Measurements from ENCODE around the gene SPON1.

SPON1 gene

DNA sequence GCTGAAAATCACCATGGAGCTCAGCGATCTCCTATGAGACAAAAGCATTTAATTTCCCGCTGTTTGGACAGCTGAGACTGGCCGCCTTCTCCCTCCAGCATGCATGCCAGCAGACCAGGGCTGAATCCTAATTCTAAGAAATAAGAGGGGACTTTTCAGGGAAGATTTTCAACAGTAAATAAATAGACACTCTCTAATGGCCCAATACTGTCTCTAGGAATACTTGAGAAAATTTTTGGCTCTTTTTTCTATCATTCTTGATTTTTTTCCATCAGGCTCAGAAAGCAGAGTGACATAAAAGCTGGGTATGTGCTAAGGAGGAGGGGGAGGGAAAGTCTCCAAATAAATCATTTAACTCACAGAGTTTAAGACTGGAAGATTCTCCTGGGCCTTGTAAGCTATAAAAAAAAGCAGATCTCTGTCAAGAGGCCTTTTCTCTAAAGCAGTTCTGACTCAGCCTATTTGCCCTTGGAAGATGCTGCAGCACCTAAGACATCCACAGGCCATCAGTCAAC lies 17.6 kb upstream of the SPON1 start:
- no peak for DNase-seq

DNA sequence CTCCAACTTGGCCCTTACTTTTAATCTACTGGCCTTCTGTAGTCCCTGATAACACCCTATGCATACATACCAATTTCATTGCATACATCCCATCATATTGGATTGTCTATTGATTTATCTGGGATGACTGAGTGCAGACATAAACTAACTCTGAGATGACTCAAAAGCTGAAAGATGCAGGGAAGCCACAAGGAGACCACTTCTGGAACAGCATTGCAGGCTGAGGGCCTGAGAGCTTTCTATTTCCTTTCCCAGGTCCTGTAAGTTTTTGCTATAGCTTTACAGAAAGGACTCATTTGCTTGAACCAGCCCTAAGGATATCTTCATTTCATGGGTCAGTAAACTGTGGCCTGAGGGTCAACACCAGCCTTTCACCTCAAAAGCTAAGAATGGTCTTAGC lies 15.1 kb upstream of the SPON1 start:
- DNase-seq: no peak

DNA sequence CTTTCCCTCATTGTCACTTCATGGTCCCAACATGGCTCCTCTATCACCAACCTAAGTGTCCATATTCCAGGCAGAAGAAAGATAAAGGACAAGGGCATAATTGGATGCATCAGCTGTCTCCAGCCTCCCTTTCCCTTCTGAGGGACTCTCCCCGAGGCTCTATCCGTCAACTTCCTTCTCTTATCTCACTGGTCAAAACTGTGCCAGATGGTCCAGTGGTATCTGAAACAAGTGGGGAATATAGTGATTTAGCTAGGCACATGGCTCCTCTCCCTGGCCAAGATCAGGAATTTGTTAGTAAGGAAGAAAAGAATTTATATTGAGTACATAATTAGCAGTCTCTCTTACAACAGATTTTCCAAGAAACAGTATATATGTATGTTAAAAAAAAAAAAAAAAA lies 12.6 kb upstream of the SPON1 start:
- no peak for DNase-seq

DNA sequence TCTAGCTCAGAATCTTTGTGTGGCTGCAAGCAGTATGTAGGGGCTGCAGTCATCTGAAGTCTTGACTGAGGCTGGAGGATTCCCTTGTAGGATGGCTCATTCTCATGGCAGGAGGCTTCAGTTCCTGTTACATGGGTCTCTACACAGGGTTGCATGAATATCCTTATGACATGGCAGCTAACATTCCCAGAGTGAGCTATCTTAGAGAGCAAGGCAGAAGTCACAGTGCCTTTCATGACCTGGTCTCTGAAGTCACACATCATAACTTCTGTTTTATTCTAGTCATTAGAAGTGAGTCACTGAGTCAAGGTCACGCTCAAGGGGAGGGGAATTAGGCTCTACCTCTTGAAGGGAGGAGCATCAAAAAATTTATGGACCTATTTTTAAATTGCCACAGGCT lies 10.3 kb upstream of the SPON1 start:
- DNase-seq: no peak

DNA sequence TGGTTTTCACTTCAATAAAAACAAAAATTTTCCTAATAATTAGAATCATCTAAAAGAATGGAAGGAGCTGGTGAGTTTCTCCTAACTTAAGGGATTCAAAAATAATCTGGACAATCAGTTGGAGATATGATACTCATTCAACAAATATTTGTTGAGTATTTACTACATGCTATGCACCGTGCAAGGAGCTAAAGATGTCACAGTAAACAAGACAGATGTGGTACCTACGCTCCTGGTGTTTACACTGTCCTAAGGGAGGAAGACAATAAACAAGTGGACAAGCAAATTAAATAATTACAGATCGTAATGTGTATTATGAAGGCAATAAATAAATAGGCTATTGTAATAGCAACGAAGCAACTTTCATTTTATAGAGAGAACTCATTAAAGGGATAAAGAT lies 9.9 kb upstream of the SPON1 start:
- DNase-seq: no peak

DNA sequence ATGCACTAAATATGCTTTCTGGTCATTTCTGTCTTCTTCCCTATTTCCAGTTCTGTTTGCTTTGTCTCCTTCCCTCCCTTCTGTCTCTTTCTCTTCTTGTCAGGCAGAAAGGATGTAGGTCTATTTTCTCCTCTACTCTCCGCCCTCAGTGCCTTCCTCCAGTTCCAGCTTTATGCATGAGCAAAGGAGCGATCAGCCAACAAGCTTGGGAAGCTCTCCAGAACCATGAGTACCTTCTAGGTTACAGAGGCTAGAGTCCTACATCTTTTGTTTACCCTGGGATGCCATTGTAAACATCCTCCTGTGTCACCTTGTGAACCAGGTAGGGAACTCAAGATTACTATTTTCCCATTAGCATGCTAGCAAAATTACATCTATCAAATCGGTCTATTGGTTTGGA lies 7.9 kb upstream of the SPON1 start:
- DNase-seq: no peak

DNA sequence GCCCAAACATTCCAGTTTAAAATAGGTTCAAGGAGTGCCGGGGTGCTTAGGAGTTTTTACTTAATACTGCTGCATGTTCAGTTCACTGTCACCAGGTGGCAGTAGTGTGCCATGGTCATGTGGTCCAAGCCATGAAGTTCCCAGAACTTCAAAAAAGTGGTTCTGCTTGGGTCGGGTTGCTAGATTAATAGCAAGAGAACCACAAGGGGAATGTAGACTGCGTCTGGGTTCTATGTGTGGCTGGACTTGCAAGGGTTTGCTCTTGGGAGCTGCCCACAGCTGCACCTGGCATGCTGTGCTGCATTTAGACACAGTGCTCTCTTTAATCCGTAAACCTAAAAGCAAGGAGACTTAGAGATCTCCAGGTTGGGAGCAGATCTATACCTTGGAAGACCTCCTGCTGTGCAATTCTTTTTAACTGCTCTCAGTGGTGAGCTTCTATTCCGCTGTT lies 6.5 kb upstream of the SPON1 start:
- DNase-seq: no peak

DNA sequence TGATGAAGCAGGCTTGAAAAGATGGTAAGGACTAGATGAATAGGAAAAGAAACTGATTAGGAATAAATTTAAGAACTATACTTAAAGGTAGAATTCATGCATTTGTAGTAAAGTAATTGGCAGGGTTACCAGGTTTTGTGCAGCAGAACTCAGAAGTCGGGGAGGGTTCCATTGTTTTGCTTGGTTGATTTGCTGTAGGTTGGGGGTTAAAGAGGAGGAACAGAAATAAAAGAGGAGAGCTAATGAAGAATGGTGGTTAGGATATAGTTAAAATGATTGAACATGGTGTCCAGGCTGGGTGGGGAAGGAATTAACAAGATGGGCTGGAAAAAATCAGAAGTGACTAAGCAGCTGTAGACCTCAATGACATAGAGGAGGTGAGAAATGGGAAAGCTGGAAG lies 5.5 kb upstream of the SPON1 start:
- no peak for DNase-seq

DNA sequence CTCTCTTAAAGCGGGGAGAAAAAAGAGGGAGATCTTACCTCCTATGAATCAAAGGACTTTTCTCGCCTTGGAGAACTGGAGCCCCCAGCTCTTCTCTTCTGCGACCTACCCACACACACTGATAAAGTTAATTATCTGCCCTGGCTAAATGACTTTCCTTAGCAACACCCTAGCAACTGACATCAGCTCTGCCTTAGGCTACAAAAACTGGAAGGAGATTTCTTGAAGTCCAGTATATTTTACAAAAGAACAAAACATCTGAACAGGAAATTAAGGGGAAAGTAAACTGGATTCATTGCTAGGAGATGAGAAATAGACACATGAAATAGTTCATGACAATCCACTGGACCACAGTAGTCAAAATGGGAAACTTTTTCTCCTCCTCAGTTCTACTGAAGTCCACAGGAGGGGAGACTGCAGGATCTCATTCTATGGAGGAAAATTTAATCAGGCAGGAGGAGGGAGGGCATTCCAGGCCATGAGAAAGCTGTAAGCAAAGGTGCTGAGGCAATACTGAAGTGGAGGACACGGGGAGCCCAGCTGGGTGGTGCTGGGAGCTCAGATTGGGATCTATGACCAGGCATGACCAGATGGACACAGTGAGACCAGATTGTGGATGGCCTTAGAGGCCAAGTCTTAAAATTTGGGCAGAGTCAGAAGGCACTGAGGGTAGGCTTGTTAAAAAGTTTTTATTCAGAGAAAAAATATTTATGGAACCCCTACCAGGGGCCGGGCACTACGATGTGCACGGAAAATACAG lies 3.7 kb upstream of the SPON1 start:
- DNase-seq: no peak

DNA sequence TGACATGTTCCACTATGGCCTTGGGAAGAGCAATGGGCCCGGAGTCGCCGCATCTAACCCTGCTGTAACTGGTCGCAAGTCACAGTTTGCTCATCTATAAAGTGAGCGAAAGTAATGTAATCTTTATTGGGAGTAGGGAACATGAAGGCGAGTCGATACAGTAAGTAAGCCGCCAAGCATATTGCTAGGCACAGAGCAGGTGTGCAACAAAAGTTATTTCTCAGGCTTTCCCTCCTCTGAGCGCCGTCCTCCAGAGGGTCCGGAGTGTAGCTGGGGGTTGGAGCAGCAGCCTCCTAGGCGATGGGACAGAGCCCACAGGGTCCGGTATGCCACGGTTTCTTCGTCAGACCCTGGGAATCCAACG lies 343 bp upstream of the SPON1 start:
- no peak for DNase-seq

DNA sequence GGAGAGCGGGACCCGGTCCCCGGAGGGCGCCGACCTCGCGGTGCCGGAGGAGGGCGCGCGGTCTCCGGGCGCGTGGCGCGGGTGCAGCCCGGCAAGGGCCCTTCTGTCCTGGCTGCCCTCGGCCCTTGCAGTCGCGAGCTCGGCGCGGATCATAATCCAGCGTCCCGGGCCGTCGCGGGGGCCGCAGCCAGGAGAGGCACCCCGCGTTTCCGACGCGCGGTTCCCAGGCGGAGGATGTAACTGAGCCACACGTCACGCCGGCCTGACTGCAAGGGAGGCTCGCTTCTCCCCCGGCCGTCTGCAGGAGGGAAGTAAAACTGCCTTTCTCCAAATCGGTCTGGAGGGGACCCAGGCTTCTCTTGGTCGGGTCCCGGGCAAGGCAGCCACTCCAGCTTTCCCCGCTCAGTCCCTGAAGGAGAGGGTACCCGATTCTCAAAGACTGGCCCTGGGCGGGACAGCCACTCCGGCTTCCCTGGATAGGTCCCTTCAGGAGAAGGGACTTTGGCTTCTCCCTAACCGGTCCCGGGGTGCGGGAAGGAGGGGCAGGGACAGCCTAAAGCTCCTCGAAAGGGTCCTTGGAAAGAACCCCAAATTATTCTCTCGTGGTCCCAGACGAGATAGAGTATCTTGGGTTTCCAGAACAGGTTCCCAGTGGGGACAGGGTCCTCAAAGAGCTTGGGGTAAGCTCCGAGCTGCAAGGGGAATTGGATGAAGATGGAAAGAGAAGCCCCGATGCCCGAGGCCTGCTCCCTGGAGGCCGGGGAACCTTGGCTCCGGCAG lies 836 bp downstream of the SPON1 start:
- DNase-seq: no peak

DNA sequence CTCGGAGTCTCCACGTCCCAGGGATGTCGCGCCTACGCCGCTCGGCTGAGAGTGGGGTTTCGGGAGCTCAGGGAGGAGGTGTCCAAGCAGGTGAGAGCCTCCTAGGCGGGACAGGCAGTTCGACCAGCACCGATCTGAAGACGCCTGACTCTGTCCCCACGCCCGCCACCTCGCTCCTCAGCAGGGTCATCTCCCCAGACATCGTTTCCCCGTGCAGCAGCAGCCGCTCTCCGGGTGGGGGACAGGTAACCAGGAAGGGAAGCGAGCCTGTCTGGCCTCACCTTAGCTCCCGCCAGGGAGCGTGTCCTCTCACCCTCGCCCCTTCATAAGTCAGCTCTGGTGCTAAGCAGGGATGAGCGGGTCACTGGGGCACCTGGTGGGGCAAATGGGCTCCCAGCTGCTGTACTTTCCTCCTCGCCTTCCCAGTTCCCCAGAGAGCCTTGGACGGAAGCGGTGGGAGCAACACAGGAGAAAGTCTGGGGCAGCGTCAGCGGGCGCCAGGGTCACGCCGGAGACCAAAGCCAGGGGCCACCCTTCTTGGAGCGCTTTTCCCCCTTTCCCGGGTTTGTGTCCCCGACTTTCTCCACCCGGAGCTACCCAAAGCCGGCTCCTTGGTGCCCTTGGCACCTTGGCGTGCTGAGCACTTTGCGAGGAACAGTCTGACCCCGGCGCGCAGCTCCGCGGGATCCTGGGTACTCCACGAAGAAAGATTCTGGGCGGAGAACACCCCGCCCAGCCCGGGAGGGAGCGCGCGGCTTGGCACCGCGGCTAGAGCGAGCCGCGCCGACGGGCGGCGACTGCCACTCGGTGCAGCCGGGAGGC lies 1.6 kb downstream of the SPON1 start:
- no peak for DNase-seq

DNA sequence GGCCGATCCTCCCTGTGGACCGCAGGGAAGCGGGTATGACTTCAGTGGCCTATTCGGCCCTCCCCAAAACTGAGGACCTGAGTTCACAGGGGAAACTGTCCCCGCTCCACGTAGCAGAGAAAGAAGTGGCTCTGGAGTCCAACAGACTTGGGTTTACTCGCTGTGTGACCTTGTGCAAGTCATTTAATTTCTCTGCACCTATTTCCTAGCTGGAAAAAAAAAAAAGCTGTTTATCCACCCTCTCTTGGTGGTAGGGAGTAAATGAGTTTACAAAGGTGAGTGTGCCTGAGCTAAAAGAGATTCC lies 2.2 kb downstream of the SPON1 start:
- no peak for DNase-seq

DNA sequence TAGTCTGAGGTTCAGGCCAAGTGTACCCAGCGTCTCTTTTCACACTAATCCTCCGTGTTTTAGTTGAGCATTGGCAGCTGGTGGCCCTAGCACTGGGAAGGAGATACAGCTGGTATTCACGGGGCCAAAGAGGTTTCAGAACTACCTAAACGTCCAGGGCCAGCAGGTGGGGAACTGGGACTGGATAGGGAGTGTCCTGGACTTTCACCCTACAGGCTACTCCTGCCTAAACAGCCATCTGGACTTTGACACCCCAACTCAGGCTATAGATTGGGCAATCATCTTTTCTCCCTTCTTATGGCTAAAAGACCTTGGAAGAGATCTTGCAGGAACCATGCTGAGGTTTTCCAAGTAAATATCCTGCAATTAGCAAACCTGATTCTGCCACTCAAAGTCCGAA lies 2.8 kb downstream of the SPON1 start:
- no peak for DNase-seq

DNA sequence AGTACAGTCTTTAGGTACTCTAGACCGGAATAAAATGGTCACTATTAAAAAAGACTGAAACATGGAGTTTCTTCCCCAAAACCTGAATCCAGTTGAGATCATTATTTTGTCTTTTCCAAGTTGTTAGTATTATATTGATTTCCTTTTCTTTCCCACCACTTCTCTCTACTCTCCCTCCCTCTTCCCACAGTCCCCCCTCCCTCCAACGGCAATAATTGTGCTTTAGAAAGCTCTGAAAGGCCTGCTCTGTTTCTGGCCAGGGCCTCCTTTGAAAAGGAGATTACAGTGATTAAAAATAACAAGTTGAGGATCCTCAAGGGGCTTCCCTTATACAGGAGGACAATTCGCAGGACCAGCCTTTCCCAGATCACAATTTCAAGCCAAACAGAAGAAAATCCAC lies 3.5 kb downstream of the SPON1 start:
- no peak for DNase-seq

DNA sequence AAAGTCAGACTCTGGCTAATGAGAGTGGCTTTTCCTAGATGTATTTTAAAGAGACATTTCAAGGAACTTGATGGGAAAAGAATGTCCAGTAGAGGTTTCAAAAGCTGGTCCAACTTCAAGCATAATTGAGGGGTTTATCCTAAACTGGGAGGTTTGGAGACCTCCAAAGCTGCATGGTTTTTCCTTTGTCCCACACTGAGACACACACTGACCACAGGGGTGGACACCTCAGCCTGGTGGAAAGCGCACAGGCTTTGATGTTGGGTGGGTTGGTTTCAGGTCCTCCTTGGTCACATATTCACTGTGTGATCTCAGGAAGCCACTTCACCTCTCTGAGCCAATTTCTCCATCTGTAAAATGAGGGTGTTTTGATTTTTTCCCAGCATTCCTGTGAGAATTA lies 4.0 kb downstream of the SPON1 start:
- no peak for DNase-seq

DNA sequence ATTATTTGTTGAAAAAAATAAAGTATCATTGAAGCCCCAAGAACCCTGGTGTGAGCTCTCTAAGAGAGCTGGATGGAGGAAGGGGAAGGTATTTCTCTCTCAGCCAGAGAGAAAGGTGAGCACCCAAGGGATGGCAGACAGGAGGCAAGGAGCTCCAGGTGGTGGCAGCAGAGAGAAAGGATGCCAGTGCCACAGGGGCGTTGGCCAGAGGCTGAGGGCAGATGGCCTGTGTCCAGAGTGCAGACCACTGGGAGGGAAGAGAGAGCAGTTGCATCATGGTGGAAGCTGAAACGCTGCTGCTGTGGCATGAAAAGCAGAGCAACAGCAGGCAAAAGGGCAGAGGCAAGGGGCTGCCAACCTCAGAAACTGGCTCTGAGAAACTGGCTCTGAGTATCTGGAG lies 8.5 kb downstream of the SPON1 start:
- no peak for DNase-seq

DNA sequence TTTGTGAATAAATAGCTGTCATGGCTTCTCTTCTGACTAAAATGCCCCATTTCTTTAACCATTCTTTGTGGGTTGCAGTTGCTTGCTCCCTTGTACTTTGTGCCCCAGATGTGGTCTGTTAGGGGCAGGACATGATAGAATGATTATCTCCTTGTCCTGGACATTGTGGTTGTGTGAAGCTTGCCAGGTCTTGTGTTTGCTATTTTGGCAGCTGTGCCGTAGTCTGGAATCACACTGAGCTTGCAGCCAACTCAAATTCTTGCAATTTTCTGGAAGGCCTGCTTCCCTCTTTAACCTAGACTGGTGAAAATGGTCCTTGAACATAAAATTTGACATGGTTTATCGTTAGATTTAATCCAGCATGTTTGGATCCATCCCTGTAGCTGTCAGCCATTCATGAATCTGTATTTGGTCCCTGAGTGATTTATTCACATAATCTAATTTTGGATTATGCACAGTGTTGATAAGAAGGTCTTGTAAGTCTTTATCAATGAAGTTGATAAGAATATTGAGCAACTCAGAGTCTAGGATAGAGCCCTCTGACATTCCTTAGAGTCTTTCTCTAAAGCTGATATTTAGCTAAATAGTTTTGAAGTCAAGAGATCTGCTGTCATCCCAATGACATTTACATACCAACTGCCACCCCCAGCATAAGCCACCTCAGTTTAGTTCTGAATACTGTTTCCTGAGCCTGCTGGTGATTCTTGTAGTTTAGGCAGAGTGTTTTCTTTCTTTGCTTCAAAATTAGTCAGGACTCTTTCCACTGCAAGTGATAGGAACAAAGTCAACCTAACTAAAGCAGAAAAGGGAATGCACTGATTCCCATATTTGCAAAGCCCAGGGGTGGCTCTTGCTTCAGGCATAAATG lies 9.8 kb downstream of the SPON1 start:
- DNase-seq: no peak

DNA sequence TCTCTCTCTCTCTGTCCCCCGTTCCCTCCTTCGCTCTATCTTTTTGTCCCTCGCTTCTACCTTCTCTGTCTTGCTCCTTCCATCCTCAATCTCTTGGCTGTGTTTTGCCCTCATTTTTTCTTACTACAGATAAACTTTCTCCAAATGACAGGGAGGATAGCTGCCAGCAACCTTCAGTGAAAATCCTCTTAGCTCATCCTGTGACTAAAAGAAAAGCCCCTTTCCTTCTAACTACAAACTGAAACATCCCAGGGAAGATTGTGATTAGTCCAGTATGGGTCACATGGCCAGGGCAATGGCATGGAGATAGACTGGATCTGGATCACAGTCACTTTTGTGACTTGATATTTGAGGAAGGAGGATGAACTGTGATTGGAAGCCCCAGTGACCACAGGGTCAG lies 10.4 kb downstream of the SPON1 start:
- no peak for DNase-seq

DNA sequence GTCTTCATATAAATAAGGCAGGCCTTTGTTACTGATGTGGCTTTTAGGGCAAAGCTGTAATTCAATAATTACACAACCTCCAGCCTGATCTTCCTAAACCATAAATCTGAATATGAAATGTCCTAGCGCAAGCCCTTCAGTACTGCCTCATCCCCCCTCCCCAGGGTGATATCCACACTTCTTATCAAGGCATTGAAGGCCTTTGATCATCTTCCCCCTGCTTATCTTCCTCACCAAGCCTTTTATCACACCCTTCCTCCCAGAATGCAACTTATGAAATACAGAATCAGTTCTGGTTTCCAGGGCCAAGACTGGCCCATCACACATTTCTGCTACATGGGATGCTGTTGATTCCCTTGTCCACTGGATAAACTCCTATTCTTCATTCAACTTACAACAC lies 12.1 kb downstream of the SPON1 start:
- no peak for DNase-seq

DNA sequence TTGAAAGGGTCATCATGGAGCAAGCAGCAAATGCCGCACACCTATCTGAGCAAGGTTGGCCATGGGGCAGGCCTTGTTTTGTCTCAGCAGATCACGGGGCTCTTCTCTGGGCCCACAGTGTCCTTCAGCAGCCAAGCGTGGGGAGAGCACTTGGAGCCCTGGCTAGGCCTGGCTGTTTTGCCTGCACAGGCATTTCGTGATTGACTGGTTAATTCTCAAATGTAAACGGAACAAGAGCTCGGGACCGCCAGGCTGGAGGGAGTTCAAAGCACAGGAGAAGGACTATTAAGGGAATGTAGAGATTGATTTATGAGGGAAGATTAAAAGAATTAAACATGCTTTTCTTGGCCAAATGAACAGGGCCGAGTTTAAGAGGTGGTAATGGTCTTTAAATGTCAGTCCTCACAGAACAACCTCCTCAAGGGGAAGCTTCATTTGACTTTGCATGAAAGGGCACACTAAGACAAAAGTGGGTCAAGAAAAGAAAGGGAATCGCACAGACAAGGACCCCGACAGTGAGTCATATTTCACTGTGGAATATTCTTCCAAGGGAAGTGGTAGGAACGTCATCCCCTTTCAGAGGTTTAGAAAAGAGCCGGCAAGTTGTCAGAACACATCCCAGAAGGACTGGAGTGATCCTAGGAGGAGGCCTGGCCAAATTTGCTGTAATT lies 20.7 kb downstream of the SPON1 start:
- DNase-seq: no peak
